ENCODE measurements around the gene TRABD2B.

The TRABD2B gene

DNA sequence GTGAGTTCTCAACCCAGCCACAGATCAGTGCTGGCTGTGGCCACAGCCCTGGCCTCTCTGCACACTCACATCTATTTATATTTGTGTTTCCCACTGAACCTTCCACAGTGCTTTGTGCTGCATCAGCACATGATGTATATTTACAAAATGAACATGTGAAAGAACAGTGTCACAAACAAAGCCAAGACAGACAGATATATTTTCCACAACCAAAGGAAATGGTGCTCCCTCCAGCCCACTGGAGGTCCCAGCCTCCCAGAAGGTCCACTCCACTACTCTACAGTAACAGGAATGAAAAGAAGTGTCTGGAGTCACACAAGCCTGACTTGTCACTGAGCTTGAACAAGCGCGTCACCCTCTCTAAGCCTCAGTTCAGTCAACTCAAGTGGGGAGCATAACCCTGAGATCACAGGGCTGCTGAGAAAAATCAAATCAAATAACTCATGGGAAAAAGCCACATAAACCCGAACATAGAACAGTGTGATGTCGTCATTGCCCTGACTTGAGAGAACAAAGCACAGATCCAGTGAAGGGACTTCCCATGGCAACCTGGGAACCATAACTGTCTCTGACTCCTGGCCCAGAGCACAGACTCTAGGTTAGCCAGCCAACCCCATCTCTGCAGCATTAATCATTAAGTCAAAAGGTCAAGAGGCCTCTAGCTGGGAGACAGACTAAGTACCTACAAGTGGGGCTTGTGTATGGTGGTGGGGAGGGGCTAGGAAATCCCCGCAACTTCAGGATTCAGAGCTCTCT is 121.2 kb downstream of the TRABD2B start:
- DNase-seq (ENCODE audit: low read depth) = peak; percentile 4

DNA sequence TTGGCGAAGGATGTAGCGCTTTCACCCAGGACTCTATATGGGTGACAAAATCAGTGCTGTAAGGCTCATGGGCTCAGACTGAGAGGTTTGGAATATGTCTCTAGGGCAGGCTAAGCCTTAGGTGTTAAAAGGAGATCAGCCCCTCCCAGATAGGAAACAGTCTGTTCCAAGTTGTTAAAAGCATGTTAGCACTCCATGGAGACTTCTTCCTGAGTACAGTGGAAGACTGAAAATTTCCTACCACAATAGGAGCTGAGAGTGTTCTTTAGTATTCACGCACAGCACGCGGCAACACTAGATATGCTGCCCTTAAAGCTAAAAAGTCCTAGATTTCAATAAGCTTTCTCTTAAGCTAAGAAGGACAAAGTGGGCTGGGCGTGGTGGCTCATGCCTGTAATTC is 122.1 kb downstream of the TRABD2B start:
- DNase-seq (ENCODE audit: low read depth) = no peak

DNA sequence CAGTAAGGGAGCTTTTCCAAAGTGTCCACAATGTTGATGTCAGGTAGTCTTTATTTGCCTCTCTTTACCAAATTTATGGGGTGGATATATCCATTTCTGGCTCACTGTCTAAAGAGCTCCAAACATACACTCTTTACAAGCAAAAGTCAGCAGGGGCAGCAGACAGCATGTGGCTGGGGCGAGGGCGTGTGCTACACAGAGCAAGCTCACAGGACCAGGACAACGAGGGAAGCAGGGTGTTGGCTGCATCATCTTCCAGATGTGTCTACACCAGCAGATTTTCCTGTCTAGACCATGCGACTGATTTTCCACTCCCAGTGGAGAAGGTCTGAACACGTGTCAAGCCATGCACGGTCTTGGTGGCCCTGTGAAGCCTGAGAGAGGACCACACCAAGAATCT is 123.8 kb downstream of the TRABD2B start:
- DNase-seq (ENCODE audit: low read depth) = no peak

DNA sequence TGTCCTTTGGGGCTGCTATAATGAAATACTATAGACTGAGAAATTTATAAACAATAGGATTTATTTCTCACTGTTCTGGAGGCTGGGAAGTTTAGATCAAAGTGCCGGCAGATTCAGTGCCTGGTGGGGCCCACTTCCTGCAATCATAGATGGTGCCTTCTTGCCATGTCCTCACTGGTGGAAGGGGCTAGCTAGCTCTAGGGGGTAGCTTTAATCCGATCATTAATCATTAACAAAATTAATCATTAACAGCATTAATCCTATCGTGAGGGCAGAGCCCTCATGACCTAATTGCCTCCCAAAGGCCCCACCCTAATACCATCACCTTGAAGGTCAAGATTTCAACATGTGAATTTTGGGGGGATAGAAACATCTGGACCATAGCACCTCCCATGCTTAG is 124.3 kb downstream of the TRABD2B start:
- DNase-seq (ENCODE audit: low read depth) = no peak

DNA sequence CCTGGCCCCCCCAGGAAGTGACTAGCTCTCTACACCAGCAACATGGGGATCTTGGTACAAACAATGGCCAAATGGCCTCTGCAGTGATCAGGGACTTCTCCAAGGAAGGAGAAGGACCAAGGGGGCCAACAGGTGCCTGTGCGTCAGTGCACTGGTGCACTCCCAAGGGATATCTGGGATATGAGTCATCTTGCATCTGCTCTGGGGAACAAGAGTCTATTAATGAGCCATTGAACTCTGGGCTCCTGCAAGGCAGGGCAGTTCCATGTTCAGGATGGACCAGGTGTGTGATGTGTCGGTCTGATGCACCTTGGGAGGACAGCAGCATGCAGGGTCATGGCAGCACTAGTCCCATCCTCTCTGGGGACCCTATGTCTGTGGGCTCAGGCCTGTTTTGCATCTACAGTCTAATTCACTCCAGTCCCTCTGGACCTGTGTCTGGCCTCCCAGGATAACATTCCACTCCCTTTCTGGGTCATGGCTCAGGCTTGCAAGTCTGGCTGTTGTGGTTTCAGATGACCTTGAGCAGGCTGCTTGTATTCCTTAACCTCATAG is 125.3 kb downstream of the TRABD2B start:
- peak; percentile 15 for DNase-seq (ENCODE audit: low read depth)

DNA sequence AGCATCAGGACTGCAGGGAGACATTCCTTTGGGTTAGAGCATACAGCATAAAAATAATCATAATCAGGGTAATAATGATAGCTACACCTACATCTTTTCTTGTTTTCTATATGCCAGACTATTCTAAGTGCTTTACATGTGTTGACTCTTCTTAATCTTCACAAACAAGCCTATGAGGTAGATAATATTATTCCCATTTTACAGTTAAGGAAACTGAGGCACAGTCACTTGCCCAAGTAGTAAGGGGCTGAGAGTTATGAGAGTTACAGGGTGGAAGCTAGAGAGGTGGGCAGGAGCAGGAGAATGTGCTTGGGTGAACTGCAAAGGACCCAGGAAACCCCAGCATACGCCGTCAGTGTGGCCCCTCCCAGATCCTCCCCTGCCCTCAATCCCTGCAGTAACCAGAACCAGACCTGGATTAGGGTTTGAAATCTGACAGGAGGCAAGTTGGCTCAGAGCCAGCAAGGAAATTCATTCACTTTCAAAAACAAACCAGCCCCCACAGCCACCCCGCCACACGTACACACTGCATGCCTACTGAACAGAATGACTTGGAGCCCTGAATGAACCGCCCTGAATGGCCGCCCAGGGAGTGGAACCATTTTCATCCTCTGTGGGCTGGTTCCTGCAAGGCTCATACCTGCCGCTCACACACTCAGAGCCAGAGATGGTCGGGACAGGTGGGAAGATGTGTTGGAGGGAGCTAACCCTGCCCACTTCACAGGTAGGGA is 126.1 kb downstream of the TRABD2B start:
- no peak for DNase-seq (ENCODE audit: low read depth)

DNA sequence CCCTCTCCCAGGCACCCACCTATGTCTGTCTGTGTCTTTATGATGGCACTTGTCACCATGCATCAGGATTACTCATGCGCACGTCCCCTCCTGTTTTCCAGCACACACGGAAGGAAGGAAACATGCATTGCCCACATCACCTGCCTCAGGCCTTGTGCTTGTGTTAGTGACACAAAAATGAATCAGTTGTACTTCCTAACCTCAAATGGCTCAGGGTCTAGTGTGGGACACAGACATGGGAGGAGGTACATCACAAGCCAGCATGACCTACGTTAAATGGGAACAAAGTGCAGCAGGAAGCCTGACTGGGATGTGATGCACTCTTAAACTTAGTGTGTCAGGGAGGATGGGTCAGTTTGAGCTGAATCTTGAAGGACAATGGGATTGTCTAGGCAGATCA is 126.7 kb downstream of the TRABD2B start:
- no peak for DNase-seq (ENCODE audit: low read depth)

DNA sequence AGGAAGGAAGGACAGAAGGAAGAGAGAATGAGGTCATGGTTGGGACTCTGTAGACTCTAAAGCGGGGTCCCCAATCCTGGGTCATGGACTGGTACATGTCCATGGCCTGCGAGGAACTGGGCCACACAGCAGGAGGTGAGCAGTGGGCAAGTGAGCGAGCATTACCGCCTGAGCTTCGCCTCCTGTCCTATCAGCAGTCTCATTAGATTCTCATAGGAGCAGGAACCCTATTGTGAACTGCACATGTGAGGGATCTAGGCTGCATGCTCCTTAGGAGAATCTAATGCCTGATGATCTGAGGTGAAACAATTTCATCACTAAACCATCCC is 128.9 kb downstream of the TRABD2B start:
- DNase-seq (ENCODE audit: low read depth) = no peak

DNA sequence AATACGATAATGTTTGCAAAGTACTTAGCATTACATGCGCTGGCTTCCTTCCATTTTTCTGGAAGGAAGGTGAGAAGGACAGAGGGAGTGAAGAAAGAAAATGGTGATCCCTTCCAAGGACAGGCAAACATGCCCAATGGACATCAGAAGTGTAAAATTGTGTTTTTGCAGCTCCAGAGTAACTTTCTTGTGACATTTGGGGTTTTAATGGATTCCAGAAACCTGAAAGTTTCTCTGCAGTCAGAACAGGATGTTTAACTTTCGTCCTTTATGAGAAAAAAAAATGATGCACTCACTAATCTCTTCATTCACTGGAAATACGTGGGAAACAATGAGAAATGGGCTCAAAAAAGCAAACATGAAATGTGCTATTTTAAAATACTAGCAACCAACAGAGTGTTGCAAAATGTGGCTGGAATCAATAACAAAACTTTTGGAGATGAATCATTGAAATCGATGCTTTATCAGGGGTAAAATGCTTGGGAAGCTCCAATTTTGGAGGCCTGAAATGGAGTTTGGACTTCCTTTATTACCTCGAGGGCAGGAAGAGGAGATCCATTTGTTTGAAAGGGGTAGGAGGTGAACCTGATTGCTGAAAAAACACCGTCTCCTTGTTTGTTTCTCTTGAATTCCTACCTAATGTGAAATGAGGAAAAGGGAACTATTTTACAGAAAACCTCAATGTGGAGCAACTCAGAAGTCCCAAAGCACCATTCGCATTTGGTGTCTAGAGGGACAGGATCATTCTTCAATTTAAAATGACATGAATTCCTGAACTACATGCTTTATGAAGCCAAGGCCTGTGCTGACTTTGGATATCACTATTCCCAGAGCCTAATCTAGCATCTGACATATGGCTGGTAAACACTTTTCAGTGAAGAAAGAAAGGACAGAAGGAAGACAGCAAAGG is 129.5 kb downstream of the TRABD2B start:
- no peak for DNase-seq (ENCODE audit: low read depth)

DNA sequence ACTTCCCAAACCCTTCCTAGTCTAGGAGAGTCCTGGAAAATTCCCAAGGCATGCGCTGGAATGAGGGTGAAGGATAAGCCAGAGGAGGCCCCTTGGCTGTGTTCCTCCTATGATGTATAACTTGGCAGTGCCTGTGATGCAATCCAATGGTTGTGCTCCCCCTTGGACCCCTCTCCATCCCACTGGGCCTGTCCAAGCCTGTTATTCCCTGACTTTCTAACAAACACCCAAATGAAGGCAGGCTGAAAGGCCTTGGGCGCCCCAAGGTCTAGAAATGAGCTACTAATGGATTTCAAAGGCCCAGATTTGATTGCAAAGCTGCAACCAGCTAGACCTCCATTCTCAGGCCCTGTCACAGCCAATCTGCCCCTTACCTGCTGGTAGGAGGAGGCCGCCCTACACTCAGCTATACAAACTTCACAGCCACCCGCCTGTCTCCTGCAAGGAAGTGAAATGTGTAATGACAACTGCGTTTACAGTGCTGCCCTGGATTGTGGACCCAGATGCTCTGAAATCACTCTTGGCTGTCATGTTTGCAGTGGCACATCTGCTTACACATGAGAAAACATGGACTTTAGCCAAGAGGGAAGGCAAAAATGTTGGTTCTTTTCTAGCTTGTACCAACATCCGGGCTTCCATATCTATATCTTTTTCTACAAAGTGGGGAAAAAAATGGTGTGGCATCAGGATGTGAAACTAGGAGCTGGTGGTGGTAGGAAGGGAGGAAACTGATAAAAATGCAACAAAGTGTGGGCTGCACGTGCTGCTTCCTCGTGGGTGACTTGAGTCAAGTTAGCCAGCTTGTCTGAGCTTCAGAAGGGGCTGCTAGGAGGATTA is 130.4 kb downstream of the TRABD2B start:
- DNase-seq (ENCODE audit: low read depth) = no peak

DNA sequence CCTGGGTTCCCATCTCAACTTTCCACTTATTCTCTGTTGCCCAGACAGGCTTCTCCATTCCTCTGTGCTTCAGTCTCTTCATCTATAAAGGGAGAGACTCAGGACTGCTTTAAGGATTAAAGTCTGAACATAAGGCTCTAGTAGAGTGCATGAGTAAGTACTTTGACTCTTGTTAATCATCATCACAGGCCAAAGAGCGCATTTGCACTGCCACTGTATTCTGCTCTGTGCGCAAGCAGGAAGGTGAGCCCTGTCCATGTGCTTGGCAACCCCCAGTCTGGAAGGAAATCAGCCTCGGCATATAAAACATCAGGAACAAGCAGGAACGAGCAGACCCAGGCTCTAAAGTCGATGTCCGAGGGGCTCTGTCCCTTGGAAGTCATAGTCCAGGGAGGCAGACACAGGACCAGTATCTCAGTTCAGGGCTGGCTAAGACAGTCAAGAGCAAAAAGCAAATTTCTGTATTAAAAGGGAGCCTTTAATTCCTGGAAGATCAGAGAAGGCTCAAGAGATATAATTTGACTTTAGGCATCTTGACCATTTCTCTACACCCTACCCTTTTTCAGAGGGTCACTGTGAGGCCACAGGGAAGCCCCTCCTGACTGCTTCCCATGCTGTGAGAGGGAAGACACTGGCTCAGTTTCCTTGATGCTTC is 131.2 kb downstream of the TRABD2B start:
- peak; percentile 4 for DNase-seq (ENCODE audit: low read depth)

DNA sequence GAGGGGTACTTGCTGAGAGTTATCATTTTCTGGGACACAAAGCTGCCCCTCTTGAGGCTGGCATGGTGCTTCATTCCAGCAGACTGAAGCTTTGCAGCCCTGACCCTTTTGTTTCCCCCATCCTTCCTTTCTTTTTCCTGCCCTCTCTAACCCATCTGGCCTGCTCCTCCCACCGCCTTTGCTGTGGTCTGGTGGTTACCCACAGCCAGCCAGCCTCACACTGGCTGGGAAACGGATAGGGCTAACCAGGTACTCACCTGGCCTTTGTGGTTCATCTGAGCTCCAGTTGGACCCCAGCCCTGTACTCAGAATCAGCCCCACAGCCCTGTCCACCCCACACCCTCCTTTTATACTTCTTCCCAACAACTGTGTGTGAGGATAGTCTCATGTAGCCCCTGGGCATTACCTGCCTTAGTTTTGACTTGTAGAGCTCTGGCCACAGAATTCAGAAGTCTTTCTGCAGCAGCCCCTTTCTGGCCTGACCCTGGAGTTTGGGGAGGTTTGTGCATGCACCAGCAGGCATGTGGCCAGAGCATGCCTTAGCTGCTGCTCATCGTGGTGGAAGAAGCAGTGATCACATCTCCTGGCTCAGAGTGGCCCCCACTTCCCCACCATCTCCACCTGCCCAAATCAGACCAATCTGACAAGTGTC is 138.0 kb downstream of the TRABD2B start:
- DNase-seq (ENCODE audit: low read depth) = no peak

DNA sequence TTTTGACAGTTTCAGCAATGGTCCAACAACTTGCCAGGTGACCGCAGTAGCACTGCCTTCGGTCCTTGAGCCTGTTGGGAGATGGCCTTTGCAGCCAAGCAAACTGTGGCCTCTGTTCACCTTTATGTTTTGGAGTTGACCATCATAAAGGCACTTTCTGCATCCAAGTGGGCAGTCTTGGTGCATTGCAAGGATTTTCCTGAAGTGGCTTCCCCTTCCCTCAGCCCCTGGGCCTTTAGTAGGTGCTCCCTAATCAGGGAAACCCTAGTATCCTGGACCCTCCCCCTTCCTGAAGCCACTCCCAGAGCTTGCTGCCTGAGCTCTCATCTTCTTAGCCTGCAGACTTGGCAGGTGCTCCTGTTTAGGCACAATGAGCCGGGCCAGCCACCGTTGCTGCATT is 140.2 kb downstream of the TRABD2B start:
- DNase-seq (ENCODE audit: low read depth) = no peak

DNA sequence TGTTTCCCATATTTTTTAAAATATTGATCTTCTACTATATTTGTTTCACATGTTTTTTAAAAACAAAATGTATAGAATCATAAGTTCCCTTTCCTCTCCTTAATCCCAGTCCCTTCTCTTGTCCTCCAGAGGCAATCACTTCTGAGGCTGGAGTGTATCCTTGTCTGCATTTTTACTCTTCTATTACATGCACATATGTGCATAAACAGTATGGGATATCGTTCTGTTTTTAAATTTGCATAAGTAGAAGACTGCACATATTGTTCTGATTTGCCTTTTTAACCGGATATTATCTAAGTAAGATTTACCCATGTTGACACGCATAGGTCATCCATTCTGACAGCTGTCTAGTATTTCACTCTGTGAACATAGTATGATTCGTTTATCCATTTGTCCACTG is 142.0 kb downstream of the TRABD2B start:
- DNase-seq (ENCODE audit: low read depth) = no peak

DNA sequence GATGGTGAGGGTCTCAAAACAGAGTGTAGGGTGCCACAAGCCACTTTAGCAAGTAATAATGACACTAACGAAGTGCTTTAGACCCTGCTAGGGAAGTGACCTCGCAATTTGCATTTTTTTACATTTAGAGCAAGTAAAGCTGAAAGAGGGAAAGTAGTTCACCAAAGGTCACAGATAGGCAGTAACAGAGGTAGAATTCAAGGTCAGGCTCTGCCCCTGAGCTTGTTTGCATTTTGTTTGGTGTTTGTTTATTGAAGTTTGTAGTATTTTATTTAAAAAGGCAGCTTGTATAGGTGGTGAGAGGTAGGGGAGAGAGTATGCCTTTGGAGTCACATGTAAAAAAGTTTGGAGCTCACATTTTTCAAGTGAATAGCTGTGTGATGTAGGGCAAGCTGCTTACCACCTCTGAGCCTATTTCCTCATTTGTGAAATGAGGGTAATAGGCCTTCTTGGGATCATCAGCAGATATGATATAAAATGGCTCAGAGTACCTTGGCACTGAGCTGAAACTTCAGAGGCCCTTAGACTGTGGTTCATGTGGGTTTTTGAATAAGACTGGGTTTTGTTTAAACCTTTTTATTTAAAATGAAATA is 142.5 kb downstream of the TRABD2B start:
- no peak for DNase-seq (ENCODE audit: low read depth)

DNA sequence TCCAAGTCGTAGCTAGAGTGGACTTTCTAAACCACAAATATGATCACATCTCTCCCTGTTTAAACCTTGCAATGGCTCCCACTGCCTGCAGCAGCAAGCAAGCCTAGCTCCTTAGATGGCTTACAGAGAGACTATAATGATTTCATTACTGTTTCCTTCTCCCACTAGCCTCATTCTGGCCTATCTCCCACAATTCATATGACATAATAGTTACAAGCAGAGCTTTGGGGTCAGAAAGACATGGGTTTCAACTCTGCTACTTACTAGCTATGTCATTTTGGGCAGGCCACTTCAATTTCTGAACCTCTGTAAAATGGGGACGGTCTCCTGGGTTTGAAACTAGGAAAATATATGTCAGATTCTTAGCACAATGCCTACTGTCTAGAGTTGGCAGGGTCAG is 143.3 kb downstream of the TRABD2B start:
- no peak for DNase-seq (ENCODE audit: low read depth)

DNA sequence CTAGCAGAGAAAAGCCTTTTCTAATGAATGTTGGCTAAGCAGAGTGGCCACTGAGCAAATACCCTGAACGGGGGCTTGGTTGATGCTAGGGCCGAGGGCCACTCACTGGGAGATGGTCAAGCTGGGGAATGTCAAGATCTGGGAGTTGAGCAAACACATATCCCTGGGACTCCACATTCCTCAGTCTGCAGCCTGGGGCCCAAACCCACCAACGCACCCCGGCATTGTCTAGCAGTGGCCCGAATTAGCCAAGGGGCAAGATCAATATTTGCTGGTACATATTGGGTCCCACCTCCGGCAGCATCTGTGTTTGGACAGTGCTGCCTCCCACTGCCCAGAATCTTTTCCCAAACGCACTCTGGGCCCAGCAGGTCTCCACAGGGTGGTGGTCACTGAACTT is 144.1 kb downstream of the TRABD2B start:
- no peak for DNase-seq (ENCODE audit: low read depth)

DNA sequence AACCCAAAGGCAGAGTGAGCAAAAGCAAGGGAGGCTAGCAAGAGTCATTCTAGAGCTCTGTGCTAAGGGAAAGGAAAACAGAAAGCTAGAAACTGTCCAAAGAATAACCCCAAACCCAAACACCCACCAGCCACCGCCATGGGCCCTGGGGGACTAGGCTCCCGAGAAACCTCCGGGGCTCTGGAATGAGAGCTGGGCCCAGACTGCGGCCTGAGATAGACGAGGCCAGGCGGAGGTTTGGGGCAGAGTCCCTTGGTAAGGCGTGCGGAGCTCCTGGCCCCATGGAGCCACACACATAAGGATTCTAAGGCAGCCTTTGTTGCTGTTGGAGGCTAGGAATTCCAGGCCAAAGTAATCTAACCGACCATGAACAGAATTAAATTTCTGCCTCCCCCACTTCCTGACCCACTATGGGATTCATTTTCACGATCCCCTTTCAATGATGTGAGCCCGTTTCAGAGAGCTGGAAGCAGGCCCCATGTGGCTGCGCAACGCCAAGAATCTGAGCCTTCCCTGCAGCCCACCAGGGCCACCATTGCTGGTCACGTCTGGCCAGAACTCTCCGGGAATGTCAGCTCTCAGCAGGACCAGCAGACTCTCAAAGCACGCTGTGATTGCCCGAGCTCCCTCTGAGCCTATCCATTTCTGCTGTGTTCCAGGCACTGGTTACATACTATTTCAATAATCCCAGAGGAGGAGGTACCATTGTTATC is 145.0 kb downstream of the TRABD2B start:
- DNase-seq (ENCODE audit: low read depth) = no peak

DNA sequence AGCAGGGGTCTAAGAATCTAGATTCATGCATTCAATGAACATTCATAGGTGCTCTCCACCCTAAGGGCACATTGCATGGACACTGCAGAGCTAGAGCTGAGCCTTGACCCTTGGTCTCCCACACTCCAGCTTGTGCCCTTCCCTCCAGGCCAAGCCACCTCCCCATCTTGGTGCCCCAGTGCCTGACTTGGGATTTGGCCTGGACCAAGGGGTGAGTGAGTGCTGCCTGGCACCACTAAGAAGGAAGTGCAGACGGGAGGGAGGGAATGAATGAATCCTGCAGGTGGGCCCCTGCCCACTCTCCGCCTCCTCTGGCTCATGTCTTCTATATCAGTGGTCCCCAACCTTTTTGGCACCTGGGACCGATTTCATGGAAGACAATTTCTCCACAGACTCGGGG is 146.7 kb downstream of the TRABD2B start:
- DNase-seq (ENCODE audit: low read depth) = no peak
